ENCODE results near the gene MUTYH. TPM values are rescaled to one million over a fixed set of nuclear protein-coding genes. Genes with fewer than 3 reads are reported as not detected.

The MUTYH gene
- total and polyA plus RNA-seq, 2 donors from 2014 or later, result 24.1 to 29.0 TPM

GRCh38 chr1:45383191-45383590, 43.0 kb upstream of the MUTYH start:
- FAIRE-seq (no peak), DNase-seq (no peak)
- Histone ChIP-seq H3K4me1 (ENCODE audit: control insufficient read depth in 2 of 3, insufficient read depth in 2 of 3, low read depth in 1 of 3, low read length in 3 of 3) (no peaks in the 10 kb centered on the region), H3K27ac (ENCODE audit: low read depth in 2 of 2, low read length in 2 of 2) (no peak overlapping the region), H3K4me3 (ENCODE audit: low read length in 3 of 3) (no peak overlapping the region), H3K9ac (ENCODE audit: low read length in 3 of 3) (no peak overlapping the region), H3K9me3 (ENCODE audit: control insufficient read depth in 2 of 3, insufficient read depth in 1 of 3, low read length in 3 of 3) (no peaks in the 10 kb centered on the region), H3K27me3 (ENCODE audit: control insufficient read depth, insufficient read depth, low read length) (no peaks in the 10 kb centered on the region), H3K36me3 (ENCODE audit: control insufficient read depth in 2 of 3, insufficient read depth in 3 of 3, low read length in 3 of 3) (no peaks in the 10 kb centered on the region)
- intact Hi-C loops (cut with DNase I), result no loop called here
- no peak for TF ChIP-seq CTCF (IDR thresholded peaks at IDR 0.05; ENCODE audit: borderline replicate concordance, extremely low read depth, insufficient read depth)

- TF ChIP-seq CTCF (IDR thresholded peaks at IDR 0.05; ENCODE audit: borderline replicate concordance, extremely low read depth, insufficient read depth), result no peak
- intact Hi-C loops (cut with DNase I), result no loop called here
- no peaks in the 10 kb centered on the region for H3K9me3 ChIP-seq (ENCODE audit: control insufficient read depth in 2 of 3, insufficient read depth in 1 of 3, low read length in 3 of 3)
- no peaks in the 10 kb centered on the region for H3K27me3 ChIP-seq (ENCODE audit: control insufficient read depth, insufficient read depth, low read length)
- DNase-seq (no peak), FAIRE-seq (no peak)
- no peak overlapping the region for H3K9ac ChIP-seq (ENCODE audit: low read length in 3 of 3)
- no peak overlapping the region for H3K27ac ChIP-seq (ENCODE audit: low read depth in 2 of 2, low read length in 2 of 2)
- no peaks in the 10 kb centered on the region for H3K4me1 ChIP-seq (ENCODE audit: control insufficient read depth in 2 of 3, insufficient read depth in 2 of 3, low read depth in 1 of 3, low read length in 3 of 3)
- no peak overlapping the region for H3K4me3 ChIP-seq (ENCODE audit: low read length in 3 of 3)
- no peaks in the 10 kb centered on the region for H3K36me3 ChIP-seq (ENCODE audit: control insufficient read depth in 2 of 3, insufficient read depth in 3 of 3, low read length in 3 of 3)
These were observed 41.0 kb upstream of the MUTYH start for GRCh38 chr1:45381243-45381642.

GRCh38 chr1:45380730-45381129, 40.5 kb upstream of the MUTYH start:
- intact Hi-C loops (cut with DNase I), result no loop called here
- TF ChIP-seq CTCF (IDR thresholded peaks at IDR 0.05; ENCODE audit: borderline replicate concordance, extremely low read depth, insufficient read depth), result no peak
- DNase-seq (no peak), FAIRE-seq (no peak)
- Histone ChIP-seq H3K27me3 (ENCODE audit: control insufficient read depth, insufficient read depth, low read length) (no peaks in the 10 kb centered on the region), H3K4me1 (ENCODE audit: control insufficient read depth in 2 of 3, insufficient read depth in 2 of 3, low read depth in 1 of 3, low read length in 3 of 3) (no peaks in the 10 kb centered on the region), H3K9me3 (ENCODE audit: control insufficient read depth in 2 of 3, insufficient read depth in 1 of 3, low read length in 3 of 3) (no peaks in the 10 kb centered on the region), H3K27ac (ENCODE audit: low read depth in 2 of 2, low read length in 2 of 2) (no peak overlapping the region), H3K36me3 (ENCODE audit: control insufficient read depth in 2 of 3, insufficient read depth in 3 of 3, low read length in 3 of 3) (no peaks in the 10 kb centered on the region), H3K4me3 (ENCODE audit: low read length in 3 of 3) (no peak overlapping the region), H3K9ac (ENCODE audit: low read length in 3 of 3) (no peak overlapping the region)

GRCh38 chr1:45380125-45380524, 39.9 kb upstream of the MUTYH start:
- H3K9me3 ChIP-seq (ENCODE audit: control insufficient read depth in 2 of 3, insufficient read depth in 1 of 3, low read length in 3 of 3), result no peaks in the 10 kb centered on the region
- no peaks in the 10 kb centered on the region for H3K36me3 ChIP-seq (ENCODE audit: control insufficient read depth in 2 of 3, insufficient read depth in 3 of 3, low read length in 3 of 3)
- no peak overlapping the region for H3K9ac ChIP-seq (ENCODE audit: low read length in 3 of 3)
- TF ChIP-seq CTCF (IDR thresholded peaks at IDR 0.05; ENCODE audit: borderline replicate concordance, extremely low read depth, insufficient read depth), result no peak
- H3K4me1 ChIP-seq (ENCODE audit: control insufficient read depth in 2 of 3, insufficient read depth in 2 of 3, low read depth in 1 of 3, low read length in 3 of 3), result no peaks in the 10 kb centered on the region
- H3K4me3 ChIP-seq (ENCODE audit: low read length in 3 of 3), result no peak overlapping the region
- intact Hi-C loops (cut with DNase I), result no loop called here
- no peak for FAIRE-seq
- H3K27me3 ChIP-seq (ENCODE audit: control insufficient read depth, insufficient read depth, low read length), result no peaks in the 10 kb centered on the region
- no peak for DNase-seq
- no peak overlapping the region for H3K27ac ChIP-seq (ENCODE audit: low read depth in 2 of 2, low read length in 2 of 2)

Data from kidney (tissue), 14 donors.